Dermis blood vessel endothelial cell (primary cell): ENCODE measurements around the gene SPNS3. TPM values are rescaled to one million over a fixed set of nuclear protein-coding genes. Genes with fewer than 3 reads are reported as not detected.

ENCODE experiments used
- DNase-seq: peaks from one replicate; pipeline ENCODE4 v3.0.0; 2010
- total RNA-seq: library from RNA; depleted of rRNA; stranded (reverse); fragments of >200 nt; gene quantifications from 2 replicates; pipeline ENCODE4 v1.2.3, GENCODE V29; 2014

Gene SPNS3
- total RNA-seq, 1 donor from 2014 or later = 0.34 TPM

DNA sequence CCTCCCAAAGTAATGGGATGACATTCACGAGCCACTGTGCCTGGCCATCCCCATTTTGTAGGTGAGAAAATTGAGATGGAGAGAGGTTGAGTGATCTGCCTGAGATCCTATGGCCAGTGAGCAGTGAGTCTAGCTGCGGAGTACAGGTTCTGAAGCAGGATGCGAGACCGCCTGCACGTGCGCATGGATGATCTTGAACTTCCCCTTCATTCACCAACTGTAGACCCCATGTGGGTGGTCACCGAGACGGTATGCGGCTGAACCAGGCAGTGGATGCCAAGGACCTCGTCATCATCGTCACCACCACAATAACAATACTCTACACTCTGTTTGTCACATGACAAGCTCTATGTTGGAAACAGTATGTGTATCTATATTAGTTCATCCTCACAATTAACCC, 6.2 kb upstream of the SPNS3 start:
- DNase-seq = no peak

DNA sequence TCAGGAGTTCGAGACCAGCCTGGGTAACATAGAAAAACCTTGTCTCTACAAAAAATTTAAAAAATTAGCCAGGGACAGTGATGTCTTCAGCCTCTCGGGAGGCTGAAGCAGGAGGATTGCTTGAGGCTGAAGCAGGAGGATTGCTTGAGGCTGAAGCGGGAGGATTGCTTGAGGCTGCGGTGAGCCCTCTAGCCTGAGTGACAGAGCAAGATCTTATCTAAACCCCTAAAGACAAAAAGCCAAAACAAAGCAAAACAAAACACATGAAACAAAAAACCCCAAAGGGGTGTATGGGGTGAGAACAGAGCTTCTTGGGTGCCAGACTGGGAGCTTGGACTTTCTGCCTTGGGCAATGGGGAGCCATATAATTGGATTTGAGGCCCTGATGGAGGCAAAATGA, 2.6 kb downstream of the SPNS3 start:
- DNase-seq = no peak

DNA sequence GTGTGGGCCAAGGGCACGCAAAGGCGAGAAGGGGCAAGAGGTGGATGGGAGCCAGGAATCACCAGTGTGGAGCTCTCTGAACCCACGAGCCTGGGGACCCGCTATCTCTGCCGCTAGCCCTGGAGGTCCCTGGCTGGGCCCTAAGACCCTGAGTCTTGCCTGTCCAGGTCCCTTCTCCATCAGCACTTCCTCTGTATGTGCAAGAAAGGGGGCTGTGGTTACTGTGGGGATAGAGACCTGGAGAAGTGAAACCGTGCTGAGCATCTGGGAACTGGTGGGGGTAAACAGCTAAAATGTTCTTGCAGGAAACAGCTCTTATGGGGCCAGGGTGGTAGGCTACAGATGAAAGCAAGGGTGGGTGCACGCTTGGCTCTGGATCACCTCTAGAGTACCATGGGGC, 3.1 kb downstream of the SPNS3 start:
- DNase-seq = no peak

GRCh38 chr17:4438162-4438944, 4.6 kb downstream of the SPNS3 start:
- DNase-seq = no peak

DNA sequence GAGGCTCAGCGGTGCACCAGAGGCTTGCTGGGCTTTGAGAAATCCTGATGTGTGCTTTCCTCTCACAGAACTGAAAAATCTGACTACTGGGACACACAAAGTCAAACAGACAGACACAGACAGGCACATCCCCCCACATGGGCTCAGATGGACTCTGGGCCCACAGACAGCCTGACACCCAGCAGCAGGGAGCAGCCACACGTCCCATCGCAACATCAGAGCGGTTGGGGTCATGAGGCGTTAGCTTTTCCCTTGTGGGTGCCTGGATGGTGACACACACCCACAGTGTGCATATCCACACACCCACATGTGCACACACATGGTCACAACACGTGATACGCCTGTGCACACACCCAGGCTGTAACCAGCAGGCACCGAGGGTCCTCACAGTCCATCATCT, 6.3 kb downstream of the SPNS3 start:
- DNase-seq = no peak

- no peak for DNase-seq
Measured at GRCh38 chr17:4440690-4441686, 7.2 kb downstream of the SPNS3 start.

DNA sequence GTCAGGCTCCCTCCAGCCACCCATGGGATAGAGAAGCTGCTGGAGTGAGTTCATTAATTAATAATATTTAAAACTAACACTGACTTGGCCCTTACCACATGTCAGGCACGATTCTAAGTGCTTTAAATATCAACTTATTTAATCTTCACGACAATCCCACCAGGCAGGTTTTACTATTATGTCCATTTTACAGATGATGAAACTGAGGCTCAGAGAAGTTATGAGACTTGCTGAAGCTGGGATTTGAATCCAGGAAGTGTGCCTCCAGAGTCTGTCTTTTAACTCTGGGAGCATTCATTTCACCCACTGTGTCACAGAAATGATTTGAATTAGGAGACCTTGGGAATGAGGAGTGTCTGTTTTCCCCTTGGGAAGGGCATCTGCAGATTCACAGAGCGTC, 8.8 kb downstream of the SPNS3 start:
- no peak for DNase-seq

- DNase-seq = no peak
Measured at GRCh38 chr17:4443476-4443875, 9.7 kb downstream of the SPNS3 start.

DNA sequence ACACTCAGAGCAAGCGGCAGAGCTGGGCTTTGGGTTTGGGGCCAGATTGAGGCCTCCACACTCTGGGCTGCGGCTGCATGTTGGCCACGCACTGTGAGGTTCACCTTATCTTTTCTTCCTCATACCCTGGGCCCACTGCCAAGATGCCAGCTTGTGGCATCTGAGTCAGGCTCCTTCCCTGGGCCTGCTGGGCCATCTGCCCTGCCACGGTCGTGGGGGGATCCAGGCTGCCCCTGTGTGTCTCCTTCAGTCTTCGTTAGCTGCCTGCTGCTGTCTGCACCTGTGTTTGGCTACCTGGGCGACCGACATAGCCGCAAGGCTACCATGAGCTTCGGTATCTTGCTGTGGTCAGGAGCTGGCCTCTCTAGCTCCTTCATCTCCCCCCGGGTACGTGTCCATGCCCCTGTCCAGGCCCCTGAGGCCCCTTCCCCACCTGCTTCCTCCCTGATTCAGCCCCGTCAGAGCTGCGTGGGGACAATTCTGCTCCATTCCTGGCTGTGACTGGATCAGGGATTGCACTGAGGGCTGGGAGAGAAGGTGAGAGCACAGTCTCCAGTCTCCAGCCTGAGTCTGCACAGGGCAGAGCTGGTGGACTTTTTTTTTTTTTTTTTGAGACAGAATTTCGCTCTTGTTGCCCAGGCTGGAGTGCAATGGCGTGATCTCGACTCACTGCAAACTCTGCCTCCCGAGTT, 11.2 kb downstream of the SPNS3 start:
- DNase-seq = peak; percentile 11

DNA sequence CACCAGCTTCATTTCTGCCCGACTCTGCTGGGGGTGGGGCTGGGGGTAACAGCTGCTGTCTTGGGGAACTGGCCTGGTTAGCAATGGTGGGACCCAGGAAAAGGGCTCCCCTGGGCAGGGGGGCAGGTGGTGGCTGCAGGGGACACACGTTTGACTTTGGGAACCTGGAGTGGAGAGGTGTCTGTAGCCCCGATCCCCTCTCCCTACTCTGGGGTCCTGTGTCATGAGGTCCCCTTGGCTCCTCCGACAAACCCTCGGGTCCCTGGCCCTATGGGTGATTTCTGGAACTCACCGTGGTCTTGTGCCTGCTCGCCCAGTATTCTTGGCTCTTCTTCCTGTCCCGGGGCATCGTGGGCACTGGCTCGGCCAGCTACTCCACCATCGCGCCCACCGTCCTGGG, 12.0 kb downstream of the SPNS3 start:
- DNase-seq = no peak

- peak; percentile 39 for DNase-seq
Measured at GRCh38 chr17:4446326-4447071, 12.8 kb downstream of the SPNS3 start.

- DNase-seq = no peak
Measured at GRCh38 chr17:4448197-4448980, 14.6 kb downstream of the SPNS3 start.

DNA sequence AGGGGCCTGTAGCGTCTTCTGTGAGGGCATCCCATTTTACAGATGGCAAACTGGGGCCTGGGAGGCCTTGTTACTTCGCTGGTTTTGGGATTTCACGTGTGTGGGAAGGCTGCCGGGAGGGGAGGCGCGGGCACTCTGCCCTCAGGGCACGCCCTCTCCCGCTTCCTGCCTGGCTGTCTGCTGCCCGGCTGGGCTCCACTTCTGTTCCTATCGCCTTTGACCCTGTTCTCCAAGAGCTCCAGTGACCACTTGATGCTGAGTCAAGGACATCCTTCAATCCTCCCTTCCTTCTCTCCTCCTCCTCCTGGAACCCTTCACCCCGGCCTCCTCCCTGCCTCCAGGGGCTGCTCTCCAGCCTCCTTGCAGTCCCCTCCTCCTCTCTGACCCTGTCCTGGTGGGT, 16.0 kb downstream of the SPNS3 start:
- DNase-seq = peak; percentile 18

DNA sequence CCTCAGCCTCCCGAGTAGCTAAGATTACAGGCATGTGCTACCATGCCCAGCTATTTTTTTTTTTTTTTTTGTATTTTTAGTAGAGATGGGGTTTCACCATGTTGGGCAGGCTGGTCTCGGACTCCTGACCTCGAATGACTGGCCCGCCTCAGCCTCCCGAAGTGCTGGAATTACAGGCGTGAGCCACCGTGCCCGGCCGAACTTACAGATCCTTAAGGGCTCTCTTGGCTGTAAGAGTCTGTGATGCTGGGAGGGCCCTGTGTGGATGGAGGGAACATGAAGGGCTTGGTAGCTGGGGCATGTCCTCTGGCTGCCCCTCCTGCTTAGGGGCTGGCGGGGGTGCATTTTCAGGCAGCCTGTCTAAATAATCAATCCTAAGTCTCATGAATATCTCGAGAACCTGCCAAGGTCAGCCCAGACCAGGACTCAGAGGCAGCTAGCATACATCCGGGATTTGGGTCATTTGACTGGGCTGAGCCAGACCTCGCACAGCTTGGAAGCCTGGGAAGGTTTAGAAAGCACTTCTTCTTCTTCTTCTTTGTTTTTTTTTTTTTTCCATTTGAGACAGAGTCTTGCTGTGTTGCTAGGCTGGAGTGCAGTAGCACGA, 17.1 kb downstream of the SPNS3 start:
- DNase-seq = no peak

GRCh38 chr17:4453812-4454591, 20.3 kb downstream of the SPNS3 start:
- no peak for DNase-seq

GRCh38 chr17:4460661-4461060, 26.9 kb downstream of the SPNS3 start:
- no peak for DNase-seq

DNA sequence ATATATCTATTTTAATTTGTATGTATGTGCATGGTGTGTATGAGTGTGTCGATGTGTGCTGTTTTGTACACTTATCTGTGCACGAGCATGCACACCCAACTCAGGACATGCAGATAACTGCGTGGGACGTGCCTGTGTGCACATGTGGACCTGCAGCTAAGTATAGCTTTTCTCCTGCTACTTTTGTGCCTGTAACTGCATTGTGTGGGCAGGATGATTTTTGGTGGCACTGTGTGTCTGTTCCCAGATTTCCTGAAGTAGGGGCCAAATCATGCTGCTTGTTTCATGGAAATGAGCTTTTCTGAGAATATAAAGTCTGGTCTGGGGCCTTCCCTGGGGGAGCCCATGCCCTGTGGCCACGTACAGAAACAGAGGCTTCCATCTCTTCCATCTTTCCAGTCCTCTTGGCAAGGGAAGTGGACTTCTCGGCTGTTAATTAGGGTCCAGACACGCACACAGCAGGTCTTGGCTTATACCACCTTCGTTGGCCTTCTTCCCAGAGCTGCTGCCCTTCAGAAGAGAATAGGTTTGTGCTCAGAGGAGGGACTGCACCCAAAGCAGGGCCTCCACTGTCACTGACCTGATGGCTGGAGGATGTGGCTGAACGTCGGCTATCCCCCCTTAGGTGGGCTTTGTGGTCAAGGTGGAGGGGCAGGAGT, 30.2 kb downstream of the SPNS3 start:
- DNase-seq = no peak

- no peak for DNase-seq
Measured at GRCh38 chr17:4465786-4466185, 32.0 kb downstream of the SPNS3 start.

DNA sequence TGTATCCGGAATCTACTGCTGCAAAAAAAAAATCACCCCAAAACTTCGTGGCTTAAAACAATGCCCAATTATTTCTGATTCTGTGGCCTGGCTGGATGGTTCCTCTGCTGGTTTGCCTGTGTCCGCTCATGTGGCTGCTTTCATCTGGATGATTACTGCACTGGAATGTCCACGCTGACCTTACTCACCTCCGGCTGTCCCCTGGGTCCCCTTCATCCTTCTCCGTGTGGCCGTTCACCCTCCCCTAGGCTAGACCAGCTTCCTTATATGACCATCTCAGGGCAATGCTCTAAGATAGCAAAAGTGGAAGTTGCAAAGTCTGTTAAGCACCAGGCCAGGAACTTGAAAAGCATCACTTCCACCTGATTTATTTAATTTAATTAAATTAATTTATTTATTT, 33.5 kb downstream of the SPNS3 start:
- DNase-seq = no peak

DNA sequence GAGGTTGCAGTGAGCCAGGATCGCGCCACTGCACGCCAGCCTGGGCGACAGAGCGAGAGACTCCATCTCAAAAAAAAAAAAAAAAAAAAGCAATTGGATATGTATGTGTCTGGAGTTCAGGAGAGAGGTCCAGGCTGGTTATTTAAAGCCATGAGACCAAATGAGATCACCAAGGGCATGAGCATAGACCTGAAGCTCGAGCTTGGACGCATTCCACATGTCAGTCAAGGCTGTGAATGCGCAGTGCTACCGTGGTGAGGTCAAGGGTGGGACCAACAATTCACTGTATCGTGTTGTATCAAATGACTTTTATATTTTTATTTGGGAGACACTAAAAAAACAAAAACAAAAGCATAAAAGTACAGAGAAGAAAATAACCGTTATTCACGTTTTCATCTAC, 35.8 kb downstream of the SPNS3 start:
- DNase-seq = no peak
